T-helper 1 cell (primary cell): ENCODE data around the gene TPI1.

Source experiments
- DNase-seq, 5 donors: peaks; one replicate each; pipeline ENCODE4 v3.0.0-alpha.2; 2012 to 2020
- total RNA-seq, 4 donors: gene quantifications; one replicate each; lab custom pipeline; 2026; lab: John Stamatoyannopoulos, UW

TPI1 gene
- 129 to 189 (median 144) reads per million in 4 donors for total RNA-seq

DNA sequence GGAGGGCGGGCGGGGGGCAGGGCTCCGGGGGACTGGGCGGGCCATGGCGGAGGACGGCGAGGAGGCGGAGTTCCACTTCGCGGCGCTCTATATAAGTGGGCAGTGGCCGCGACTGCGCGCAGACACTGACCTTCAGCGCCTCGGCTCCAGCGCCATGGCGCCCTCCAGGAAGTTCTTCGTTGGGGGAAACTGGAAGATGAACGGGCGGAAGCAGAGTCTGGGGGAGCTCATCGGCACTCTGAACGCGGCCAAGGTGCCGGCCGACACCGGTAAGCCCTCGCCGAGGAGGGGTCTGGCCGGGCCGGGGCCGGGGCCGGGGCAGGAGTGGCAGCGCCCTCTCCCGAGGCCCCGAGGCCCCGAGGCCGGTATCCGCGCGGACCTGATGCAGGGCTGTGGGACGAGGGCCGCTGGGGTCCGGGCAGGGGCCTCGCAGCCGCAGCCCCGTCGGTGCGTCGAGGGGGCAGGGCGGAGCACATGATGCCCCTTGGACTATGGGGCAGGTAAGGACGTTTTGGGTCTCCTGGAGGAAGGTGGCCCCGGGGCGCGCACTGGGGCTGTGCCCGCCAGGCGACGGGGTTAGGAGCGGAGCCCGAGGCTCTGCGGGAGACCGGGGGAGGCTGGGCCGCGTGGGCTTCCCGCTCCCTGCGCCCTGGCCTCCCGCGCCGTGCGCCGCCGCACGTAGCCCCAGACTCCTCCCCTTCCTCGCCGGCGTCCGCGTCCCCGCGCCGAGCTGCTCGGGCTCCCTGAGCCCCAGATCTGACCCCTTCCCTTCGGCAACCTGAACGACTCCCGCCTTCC, at the start of gene TPI1:
Gene TPI1 (plus strand): TSS at position 119 of the 798 bp plus-strand sequence. CDS start 36 bp downstream, at position 155.
- DNase-seq, result peak; percentile 67 to 85 (median 73)

DNA sequence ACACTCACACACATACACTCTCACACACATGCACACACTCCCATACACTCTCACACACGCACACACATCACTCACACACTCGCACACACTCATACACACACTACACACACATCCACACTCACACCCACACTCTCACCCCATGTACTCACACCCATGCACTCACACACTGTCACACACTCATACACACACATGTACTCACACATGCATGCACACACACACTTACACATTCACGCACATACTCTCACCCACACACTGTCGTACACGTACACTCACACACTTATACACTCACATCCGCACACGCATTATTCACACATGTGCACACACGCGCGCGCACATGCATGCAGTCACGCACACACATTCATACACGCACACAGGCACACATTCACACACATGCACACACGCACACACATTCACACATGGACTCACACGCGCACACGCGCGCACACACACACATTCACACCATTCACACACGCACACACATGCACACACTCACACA, 49.6 kb upstream of the TPI1 start:
- DNase-seq, result no peak

DNA sequence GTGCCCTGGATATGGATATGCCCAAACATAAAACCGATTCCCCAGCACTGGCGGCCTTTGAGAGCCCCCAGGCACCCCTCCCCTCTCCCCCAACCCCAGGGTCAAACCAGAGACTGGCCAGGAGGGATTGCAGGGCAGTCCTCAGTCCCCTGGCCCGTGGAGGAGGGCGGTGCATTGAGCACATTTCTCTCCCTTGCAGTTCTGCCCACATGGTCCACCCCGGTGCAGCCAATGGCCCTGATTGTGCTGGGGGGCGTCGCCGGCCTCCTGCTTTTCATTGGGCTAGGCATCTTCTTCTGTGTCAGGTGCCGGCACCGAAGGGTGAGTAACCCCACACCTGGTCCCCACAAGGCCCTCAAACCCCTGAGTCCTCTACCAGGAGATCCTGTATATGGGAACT, 49.1 kb upstream of the TPI1 start:
- no peak for DNase-seq

DNA sequence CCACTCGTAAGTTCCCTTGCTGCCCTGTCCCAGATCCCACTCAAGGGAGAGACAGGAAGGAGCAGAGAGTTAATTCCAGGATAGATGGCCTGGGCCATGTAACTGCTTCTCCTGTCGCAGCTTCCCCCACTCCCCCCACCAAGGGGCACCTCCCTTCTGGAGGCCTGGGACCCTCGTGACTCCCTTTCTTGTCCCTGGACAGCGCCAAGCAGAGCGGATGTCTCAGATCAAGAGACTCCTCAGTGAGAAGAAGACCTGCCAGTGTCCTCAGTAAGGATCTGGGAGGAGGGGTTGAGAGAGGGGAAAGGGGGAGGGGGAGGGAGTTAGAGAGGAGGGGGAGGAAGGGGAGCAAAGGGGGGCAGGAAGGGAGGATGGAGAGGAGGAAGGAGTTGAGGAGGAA, 48.7 kb upstream of the TPI1 start:
- DNase-seq, result no peak

DNA sequence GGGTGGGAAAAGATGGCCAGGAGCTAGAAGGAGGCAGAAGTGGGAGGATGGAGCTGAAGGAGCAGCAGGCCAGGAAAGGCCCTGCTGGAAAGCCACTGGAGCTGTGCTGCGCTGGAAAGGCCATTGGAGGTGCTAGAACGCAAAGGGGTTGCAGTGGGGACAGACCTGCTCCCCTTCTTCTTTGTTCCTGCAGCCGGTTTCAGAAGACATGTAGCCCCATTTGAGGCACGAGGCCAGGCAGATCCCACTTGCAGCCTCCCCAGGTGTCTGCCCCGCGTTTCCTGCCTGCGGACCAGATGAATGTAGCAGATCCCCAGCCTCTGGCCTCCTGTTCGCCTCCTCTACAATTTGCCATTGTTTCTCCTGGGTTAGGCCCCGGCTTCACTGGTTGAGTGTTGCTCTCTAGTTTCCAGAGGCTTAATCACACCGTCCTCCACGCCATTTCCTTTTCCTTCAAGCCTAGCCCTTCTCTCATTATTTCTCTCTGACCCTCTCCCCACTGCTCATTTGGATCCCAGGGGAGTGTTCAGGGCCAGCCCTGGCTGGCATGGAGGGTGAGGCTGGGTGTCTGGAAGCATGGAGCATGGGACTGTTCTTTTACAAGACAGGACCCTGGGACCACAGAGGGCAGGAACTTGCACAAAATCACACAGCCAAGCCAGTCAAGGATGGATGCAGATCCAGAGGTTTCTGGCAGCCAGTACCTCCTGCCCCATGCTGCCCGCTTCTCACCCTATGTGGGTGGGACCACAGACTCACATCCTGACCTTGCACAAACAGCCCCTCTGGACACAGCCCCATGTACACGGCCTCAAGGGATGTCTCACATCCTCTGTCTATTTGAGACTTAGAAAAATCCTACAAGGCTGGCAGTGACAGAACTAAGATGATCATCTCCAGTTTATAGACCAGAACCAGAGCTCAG, 48.0 kb upstream of the TPI1 start:
- no peak for DNase-seq

DNA sequence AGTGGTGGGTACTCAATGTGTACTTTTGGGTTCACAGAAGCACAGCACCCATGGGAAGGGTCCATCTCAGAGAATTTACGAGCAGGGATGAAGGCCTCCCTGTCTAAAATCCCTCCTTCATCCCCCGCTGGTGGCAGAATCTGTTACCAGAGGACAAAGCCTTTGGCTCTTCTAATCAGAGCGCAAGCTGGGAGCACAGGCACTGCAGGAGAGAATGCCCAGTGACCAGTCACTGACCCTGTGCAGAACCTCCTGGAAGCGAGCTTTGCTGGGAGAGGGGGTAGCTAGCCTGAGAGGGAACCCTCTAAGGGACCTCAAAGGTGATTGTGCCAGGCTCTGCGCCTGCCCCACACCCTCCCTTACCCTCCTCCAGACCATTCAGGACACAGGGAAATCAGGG, 47.2 kb upstream of the TPI1 start:
- DNase-seq, result no peak

DNA sequence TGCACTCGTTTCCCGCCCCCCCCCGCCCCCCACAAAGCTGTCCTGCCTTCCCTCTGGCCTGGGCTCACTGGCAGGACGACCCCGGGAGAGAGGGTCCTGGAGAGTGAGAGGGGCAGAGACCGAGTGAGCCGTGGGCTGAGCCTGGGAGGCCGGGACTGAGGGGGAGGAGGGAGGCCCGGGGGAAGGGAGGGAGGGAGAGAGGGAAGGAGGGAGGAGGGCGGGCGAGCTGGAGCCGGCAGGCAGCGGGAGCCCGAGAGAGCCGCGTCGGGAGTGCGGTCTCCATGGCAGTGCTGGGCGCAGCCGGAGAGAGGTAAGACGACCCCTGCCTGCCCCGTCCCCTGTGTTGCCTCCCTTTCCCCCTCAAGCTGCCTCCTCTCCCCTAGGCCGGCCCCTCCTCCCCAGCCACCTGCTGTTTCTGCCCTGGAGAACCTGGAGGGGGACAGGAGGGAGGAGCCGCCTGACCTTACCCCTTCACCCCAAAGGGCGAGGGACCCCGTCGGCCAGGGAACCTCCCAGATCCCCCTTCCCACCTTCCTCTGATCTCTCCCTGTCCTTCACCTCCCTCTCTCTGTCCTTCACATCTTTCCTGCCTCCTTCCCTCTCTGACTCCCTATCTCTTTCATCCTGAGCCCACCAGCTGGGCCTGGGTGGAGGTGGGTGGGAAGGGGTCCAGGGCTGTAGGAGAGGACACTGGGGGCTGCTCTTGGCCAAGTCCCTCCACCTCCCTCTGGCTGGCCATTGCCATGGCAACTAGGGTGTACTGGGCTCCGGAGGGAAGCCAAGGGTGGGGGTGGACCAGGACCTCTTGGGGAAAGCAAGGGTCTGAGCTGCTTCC, 45.5 kb upstream of the TPI1 start, which contains the start of gene GPR162:
Gene GPR162 (plus strand): TSS at position 231 of the 835 bp plus-strand sequence. CDS start 2,078 bp downstream, outside the sequence.
- no peak for DNase-seq

DNA sequence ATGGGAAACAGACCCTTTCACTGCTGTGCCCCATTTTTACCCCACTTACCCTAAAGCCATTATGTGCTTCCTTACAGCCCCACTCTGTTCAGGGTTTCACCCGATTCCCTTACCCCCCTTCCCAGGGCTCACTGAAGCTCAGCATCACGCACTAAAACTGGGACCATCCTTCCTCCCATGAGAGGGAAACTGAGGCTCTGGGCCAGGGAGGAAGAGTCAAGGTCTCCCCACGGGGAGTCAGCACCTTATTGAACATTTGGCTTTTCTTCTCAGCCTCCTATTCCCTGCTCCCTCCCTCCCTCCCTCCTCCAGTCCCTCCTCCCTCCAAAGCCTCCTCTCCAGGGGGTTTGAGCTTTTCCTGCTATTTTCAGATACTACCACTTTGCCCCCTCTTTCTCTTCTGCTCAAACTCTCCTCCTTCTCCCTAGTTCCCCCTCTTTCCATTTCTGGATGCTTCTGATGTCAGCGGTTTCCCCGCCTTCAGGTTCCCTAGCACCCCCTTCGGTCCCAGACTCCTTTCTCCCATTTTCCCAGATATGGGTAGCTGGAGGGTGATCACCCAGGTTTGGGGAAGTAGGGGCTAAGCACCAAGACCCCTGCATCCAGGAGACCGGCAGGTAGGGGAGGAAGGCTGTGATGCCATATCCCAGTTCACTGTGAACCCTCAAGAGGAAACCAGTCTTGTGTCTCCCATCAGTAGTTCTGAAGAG, 44.8 kb upstream of the TPI1 start:
- DNase-seq, result no peak

DNA sequence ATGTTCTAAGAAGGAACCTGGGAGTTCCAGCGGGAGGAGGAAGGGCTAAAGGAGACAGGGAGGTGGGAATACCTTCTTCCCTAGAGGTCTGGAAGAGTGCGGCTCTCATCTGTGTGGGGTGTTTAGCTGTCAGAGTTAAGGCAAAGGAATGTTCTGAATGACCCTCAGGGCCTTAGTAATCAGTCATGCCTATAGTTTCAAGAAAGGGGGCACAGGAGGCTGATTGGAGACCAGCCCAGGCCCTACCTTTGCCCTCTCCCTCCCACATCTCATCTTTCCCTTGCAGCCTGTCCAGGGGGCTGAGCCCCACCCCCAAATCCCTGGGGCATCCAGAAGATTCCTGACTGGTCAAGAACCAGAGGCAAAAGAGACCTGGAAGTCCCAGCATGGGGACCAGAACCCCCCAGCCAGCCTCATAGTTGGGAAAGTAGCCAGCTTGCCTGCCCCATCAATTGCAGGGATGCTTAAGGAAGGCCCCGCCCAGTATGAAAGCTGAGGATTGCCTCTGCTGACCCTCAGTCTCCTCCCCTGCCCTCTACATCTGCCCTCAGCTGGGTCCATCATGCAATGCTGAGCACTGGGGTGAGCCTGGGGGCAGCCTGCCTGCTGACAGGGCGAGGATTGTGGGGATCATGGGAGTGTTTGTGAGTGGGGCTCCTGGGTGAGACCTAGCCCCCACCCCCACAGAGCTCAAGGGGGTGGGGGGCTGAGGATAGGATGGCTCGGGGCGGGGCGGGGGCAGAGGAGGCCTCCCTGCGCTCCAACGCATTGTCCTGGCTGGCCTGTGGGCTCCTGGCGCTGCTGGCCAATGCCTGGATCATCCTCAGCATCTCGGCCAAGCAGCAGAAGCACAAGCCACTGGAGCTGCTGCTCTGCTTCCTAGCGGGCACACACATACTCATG, 43.9 kb upstream of the TPI1 start:
- no peak for DNase-seq

DNA sequence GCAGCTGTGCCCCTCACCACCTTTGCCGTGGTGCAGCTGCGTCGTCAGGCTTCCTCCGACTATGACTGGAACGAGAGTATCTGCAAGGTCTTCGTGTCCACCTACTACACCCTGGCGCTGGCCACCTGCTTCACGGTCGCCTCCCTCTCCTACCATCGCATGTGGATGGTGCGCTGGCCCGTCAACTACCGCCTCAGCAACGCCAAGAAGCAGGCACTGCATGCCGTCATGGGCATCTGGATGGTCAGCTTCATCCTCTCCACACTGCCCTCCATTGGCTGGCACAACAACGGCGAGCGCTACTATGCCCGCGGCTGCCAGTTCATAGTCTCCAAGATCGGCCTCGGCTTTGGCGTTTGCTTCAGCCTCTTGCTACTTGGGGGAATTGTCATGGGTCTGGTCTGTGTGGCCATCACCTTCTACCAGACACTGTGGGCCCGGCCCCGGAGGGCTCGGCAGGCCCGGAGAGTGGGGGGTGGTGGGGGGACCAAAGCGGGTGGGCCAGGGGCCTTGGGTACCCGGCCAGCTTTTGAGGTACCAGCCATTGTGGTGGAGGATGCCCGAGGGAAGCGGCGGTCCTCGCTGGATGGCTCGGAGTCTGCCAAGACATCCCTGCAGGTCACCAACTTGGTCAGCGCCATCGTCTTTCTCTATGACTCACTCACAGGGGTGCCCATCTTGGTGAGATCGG, 43.1 kb upstream of the TPI1 start:
- no peak for DNase-seq

DNA sequence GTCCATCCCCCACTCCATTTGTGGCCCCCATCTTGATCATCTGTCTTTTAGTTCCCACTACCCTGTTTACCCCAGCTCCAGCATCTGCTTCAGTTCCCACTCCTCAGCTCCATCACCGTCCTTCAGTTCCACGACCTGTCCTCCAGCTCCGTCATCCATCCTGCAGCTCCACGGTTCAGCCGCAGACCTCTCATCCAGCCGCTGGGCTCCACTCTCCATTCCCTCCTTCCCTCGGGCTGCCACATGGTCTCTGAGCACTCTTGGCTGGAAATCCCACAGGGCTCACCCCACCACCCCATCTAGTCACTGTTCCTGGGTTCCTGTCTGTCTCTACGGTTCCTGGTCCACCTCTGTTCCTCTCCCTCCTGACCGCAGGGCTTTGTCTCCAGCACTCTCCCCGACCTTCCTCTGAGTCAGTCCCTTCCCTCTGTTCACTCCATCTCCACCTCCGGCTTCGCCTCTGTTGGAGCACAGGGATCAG, 42.4 kb upstream of the TPI1 start:
- no peak for DNase-seq

DNA sequence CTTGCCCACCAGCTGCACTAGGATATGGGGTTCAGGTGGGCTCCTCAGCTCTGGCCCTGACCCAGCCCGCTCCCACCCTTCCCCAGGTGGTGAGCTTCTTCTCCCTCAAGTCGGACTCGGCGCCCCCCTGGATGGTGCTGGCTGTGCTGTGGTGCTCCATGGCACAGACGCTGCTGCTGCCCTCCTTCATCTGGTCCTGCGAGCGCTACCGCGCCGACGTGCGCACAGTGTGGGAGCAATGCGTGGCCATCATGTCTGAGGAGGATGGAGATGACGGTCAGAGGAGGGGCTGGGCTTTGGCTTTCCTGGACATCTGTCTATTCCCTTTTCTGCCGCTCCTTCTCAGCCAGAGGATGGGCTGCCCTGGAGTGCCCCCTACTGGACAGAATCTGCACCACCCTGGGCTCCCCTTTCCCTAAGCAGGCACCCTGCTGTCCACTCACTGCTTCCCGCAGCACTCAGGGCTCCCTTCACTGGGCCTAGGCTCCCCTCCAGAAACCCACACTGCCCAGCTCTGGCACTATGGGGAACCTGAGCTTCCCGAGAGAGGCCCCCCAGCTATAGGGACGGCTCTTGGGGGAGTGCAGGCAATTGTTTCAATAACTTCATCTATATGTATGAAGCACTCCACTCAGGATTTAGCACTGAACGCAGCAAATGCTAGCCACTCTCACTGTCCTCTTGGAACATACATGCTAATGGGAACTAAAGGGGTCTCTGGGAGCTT, 41.8 kb upstream of the TPI1 start:
- DNase-seq, result peak; percentile 57 to 79 (median 67)

DNA sequence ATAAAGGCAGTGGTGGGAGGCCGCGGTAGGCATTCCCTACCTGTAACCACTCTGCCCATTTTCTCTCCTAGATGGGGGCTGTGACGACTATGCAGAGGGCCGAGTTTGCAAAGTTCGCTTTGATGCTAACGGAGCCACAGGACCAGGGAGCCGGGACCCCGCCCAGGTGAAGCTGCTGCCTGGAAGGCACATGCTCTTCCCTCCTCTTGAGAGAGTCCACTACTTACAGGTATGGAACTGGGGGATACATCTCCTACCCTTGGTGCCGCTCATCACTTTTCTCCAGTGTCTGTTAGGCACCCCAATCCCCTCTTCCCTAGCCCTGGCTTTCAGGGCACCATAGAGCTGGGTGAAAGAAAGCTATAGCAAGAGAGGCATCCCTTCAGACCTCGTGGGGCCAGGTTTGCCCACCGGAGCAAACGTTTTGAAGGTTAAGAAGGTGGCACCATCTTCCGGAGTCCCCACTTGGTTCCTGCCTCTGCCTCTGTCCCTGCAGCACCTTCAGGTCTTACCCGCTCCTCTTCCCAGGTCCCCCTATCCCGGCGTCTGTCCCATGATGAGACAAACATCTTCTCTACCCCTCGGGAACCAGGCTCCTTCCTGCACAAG, 41.1 kb upstream of the TPI1 start:
- DNase-seq, result no peak

DNA sequence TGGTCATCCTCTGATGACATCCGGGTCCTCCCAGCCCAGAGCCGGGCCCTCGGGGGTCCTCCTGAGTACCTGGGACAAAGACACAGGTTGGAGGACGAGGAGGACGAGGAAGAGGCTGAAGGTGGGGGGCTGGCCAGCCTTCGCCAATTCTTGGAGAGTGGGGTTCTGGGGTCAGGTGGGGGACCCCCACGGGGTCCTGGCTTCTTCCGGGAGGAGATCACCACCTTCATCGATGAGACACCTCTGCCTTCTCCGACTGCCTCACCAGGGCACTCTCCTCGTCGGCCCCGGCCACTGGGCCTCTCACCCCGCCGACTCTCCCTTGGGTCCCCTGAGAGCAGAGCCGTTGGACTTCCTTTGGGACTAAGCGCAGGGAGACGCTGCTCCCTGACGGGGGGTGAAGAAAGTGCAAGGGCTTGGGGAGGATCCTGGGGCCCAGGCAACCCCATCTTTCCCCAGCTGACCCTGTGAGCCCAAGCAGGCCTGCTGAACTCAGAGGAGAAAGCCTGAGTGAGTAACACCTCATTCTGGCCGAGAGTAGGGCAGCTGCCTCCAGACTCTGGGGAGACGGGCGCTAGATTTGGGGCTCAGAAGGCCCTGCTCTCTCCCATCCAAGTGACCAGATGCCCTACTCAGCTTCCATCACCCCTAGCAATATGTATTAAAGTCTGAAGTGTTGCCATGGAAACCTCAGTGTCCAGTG, 40.4 kb upstream of the TPI1 start:
- DNase-seq, result no peak

DNA sequence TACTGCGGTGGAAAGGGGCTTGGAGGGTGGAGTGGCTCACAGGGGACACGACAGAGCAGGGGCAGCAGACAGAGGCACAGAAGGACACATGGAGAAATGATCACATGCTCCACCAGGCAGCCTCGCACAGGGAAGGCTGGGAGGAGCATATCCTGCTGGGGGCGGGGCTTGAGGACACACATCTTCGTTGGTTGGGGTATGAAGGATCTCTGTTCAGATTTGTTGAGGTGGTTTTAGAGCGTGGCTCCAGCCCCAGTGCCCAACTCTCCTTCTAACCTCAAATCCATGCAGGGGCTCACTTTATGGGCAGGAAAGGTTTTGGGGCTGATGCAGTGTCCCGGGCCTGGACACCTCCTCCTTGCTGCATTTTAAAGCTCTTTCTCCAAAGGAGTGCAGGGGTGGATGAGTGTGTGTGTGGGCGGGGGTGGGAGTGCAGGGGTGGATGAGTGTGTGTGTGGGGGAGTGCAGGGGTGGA, 39.9 kb upstream of the TPI1 start:
- DNase-seq, result peak in 2 of 5 donors; percentile 21 to 44

DNA sequence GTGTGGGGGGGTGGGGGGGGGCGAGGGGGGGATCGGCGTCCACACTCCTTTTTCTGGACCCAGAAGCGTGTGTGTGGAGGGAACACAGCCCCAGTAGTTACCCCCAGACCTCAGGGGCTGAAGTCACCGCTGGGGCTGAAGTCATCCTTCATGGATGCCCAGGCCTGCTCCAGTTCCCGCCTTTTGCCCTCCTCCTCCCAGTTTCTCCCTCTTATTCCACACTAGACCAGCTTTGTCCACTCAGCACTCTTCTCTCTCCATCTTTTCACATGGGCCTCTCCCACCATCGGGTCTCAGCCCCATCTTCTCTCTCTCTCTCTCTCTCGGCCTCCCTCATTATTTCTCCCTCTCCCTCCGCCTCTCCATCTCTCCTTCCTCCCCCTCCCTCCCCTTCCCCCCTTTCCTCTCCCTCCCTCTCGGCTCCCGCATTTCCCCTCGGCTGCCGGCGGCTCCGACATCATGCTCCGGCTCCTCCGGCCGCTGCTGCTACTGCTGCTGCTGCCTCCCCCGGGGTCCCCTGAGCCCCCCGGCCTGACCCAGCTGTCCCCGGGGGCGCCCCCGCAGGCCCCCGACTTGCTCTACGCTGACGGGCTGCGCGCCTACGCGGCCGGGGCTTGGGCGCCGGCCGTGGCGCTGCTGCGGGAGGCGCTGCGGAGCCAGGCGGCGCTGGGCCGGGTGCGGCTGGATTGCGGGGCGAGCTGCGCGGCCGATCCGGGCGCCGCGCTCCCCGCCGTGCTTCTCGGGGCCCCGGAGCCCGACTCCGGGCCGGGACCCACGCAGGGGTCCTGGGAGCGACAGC, 39.1 kb upstream of the TPI1 start, which contains the start of gene P3H3:
Gene P3H3 (plus strand): TSS at position 426 of the 799 bp plus-strand sequence. CDS start 34 bp downstream, at position 460.
- DNase-seq, result no peak
